GM12801 (cell line): ENCODE results near the gene TXLNB.

ENCODE experiments used
- CTCF ChIP-seq: IDR thresholded peaks from one replicate; pipeline ENCODE4 v1.5.1; 2011; ENCODE audit warnings: control low read depth; ENCODE audit not compliant: insufficient read length; ENCODE audit errors: extremely low read depth

The TXLNB gene

GRCh38 chr6:139242457-139243240 is 49.1 kb downstream of the TXLNB start:
- TF ChIP-seq CTCF, result no peak

GRCh38 chr6:139240161-139241010 is 51.4 kb downstream of the TXLNB start:
- TF ChIP-seq CTCF, result no peak

- TF ChIP-seq CTCF, result no peak
Measured at GRCh38 chr6:139239064-139239463, 52.7 kb downstream of the TXLNB start.

GRCh38 chr6:139236105-139236504 is 55.7 kb downstream of the TXLNB start:
- TF ChIP-seq CTCF, result no peak

- TF ChIP-seq CTCF, result no peak
Measured at GRCh38 chr6:139235661-139236060, 56.1 kb downstream of the TXLNB start.

- TF ChIP-seq CTCF, result no peak
Measured at GRCh38 chr6:139231206-139231605, 60.6 kb downstream of the TXLNB start.

GRCh38 chr6:139230391-139230840 is 61.4 kb downstream of the TXLNB start:
- TF ChIP-seq CTCF, result no peak
